ENCODE data around the gene ANK3. TPM values are rescaled to one million over a fixed set of nuclear protein-coding genes. Genes with fewer than 3 reads are reported as not detected.

The ANK3 gene
- total and polyA plus RNA-seq, 2 experiments from 2014 or later, result 46.5 to 85.2 TPM

DNA sequence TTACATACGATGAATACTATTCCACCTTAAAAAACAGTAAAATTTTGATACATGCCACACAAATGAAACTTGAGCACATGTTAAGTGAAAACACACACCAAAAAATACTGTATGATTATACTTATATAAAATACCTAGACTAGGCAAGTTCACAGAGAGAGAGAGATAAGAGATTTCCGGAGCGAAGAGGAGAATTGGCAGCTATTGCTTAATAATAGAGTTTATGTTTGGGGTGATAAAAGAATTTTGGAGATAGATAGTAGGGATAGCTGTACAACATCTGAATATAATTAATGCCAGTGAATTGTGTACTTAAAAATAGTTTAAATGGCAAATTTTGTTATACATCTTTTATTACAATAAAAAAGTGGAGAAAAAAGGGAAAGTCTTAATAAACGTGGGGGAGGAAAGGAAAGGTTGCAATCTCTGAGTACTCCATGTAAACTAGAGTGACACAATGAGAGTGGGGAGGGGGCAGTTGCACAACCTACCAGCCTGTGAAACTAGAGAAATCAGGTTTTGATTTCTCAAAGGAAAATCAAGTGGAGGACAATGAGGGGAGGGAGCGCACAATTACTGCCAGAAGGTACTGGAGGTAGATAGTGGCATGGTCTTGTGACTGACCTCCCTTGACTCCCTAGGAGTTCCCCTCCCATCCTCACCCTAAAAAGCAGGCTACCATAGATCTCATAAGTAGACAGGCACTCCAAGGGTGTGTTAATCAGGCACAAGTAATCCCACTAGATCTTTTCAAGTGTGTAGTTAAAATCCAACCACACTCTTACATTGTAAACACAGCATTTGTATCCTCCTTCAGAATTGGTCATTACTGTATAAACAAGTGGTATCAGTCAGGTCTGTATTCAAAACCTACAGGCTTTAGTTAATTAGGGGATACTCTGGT is 31.6 kb upstream of the ANK3 start (continued):
- TF ChIP-seq, protein P1, sequence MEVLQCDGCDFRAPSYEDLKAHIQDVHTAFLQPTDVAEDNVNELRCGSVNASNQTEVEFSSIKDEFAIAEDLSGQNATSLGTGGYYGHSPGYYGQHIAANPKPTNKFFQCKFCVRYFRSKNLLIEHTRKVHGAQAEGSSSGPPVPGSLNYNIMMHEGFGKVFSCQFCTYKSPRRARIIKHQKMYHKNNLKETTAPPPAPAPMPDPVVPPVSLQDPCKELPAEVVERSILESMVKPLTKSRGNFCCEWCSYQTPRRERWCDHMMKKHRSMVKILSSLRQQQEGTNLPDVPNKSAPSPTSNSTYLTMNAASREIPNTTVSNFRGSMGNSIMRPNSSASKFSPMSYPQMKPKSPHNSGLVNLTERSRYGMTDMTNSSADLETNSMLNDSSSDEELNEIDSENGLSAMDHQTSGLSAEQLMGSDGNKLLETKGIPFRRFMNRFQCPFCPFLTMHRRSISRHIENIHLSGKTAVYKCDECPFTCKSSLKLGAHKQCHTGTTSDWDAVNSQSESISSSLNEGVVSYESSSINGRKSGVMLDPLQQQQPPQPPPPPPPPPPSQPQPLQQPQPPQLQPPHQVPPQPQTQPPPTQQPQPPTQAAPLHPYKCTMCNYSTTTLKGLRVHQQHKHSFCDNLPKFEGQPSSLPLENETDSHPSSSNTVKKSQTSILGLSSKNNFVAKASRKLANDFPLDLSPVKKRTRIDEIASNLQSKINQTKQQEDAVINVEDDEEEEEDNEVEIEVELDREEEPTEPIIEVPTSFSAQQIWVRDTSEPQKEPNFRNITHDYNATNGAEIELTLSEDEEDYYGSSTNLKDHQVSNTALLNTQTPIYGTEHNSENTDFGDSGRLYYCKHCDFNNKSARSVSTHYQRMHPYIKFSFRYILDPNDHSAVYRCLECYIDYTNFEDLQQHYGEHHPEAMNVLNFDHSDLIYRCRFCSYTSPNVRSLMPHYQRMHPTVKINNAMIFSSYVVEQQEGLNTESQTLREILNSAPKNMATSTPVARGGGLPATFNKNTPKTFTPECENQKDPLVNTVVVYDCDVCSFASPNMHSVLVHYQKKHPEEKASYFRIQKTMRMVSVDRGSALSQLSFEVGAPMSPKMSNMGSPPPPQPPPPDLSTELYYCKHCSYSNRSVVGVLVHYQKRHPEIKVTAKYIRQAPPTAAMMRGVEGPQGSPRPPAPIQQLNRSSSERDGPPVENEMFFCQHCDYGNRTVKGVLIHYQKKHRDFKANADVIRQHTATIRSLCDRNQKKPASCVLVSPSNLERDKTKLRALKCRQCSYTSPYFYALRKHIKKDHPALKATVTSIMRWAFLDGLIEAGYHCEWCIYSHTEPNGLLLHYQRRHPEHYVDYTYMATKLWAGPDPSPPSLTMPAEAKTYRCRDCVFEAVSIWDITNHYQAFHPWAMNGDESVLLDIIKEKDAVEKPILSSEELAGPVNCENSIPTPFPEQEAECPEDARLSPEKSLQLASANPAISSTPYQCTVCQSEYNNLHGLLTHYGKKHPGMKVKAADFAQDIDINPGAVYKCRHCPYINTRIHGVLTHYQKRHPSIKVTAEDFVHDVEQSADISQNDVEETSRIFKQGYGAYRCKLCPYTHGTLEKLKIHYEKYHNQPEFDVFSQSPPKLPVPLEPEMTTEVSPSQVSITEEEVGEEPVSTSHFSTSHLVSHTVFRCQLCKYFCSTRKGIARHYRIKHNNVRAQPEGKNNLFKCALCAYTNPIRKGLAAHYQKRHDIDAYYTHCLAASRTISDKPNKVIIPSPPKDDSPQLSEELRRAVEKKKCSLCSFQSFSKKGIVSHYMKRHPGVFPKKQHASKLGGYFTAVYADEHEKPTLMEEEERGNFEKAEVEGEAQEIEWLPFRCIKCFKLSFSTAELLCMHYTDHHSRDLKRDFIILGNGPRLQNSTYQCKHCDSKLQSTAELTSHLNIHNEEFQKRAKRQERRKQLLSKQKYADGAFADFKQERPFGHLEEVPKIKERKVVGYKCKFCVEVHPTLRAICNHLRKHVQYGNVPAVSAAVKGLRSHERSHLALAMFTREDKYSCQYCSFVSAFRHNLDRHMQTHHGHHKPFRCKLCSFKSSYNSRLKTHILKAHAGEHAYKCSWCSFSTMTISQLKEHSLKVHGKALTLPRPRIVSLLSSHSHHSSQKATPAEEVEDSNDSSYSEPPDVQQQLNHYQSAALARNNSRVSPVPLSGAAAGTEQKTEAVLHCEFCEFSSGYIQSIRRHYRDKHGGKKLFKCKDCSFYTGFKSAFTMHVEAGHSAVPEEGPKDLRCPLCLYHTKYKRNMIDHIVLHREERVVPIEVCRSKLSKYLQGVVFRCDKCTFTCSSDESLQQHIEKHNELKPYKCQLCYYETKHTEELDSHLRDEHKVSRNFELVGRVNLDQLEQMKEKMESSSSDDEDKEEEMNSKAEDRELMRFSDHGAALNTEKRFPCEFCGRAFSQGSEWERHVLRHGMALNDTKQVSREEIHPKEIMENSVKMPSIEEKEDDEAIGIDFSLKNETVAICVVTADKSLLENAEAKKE (CRISPR knock-in tag; IDR thresholded peaks at IDR 0.05), result no peak
- no peak for TF ChIP-seq POLR2AphosphoS5 (IDR thresholded peaks at IDR 0.05; ENCODE audit: low read depth)
- no peak for TF ChIP-seq ZNF331 (CRISPR knock-in tag; IDR thresholded peaks at IDR 0.05; ENCODE audit: low read depth)
- TF ChIP-seq STAT1 (IDR thresholded peaks at IDR 0.05; ENCODE audit: unreplicated experiment), result no peak
- TF ChIP-seq NANOG (IDR thresholded peaks at IDR 0.05; ENCODE audit: borderline replicate concordance), result no peak
- no peak for TF ChIP-seq JUNB (IDR thresholded peaks at IDR 0.05; ENCODE audit: unreplicated experiment)
- TF ChIP-seq CREB1 (CRISPR knock-in tag; IDR thresholded peaks at IDR 0.05; ENCODE audit: low read depth), result no peak
- TF ChIP-seq, protein P2, sequence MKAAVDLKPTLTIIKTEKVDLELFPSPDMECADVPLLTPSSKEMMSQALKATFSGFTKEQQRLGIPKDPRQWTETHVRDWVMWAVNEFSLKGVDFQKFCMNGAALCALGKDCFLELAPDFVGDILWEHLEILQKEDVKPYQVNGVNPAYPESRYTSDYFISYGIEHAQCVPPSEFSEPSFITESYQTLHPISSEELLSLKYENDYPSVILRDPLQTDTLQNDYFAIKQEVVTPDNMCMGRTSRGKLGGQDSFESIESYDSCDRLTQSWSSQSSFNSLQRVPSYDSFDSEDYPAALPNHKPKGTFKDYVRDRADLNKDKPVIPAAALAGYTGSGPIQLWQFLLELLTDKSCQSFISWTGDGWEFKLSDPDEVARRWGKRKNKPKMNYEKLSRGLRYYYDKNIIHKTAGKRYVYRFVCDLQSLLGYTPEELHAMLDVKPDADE (IDR thresholded peaks at IDR 0.05), result no peak

Data from GM23338 (cell line).